ENCODE data around the gene NOTUM. TPM values are rescaled to one million over a fixed set of nuclear protein-coding genes. Genes with fewer than 3 reads are reported as not detected.

The NOTUM gene
- total RNA-seq, 8 experiments from 2014 or later = 0.08 to 1.3 (median 0.40) TPM; not detected in 2

GRCh38 chr17:81929253-81930141 lies 31.5 kb downstream of the NOTUM start:
- H3K27ac ChIP-seq = no peak overlapping the region
- WGBS, 10 experiments = 20 to 80% (median 73%) methylated on average over 1 to 5 of the region's 31 CpGs; no CpG with 5 or more reads in 5 of the 10 experiments
- H3K4me1 ChIP-seq (replicated peaks in 1 of 2) = peaks cover 21 to 22% of the 10 kb centered on the region in 2 donors
- peak in 1 of 8 experiments; percentile 1 for ATAC-seq (replicated peaks in 6 of 8)
- in situ Hi-C loops (cut with MboI; ENCODE audit: low pct_unique_long_range_greater_than_20kb in 2 of 9, low sequenced_read_pairs in 9 of 9, unreplicated experiment in 9 of 9) = no loop called here
- H3K4me3 ChIP-seq = peak overlapping the region in 2 of 5 donors; percentile 72 to 94

GRCh38 chr17:81928544-81929252 lies 32.3 kb downstream of the NOTUM start:
- peak in 5 of 8 experiments; percentile 0 to 4 (median 1) for ATAC-seq (replicated peaks in 6 of 8)
- 8 to 30% (median 30%) methylated on average over 2 to 14 of the region's 44 CpGs; no CpG with 5 or more reads in 7 of the 10 experiments for WGBS, 10 experiments

GRCh38 chr17:81927653-81928543 lies 33.1 kb downstream of the NOTUM start, which contains the start of gene MAFG:
Gene MAFG (minus strand): TSS chr17:81927735. CDS start chr17:81923185, 4,550 bp downstream.
- peak within 1 kb of the TSS; percentile 56 to 92 for H3K27ac ChIP-seq
- peak within 1 kb of the TSS; percentile 45 to 94 (median 63) for H3K4me3 ChIP-seq
- H3K4me1 ChIP-seq (replicated peaks in 1 of 2) = peaks cover 37% of the 10 kb centered on the region in 2 donors
- ATAC-seq (replicated peaks in 6 of 8) = peak; percentile 37 to 74 (median 62)
- in situ Hi-C loops (cut with MboI; ENCODE audit: low pct_unique_long_range_greater_than_20kb in 2 of 9, low sequenced_read_pairs in 9 of 9, unreplicated experiment in 9 of 9) = no loop called here
- 0 to 8% (median 0%) methylated on average over 1 to 12 of the region's 98 CpGs; no CpG with 5 or more reads in 5 of the 10 experiments for WGBS, 10 experiments

More at GRCh38 chr17:81928544-81929252, 32.3 kb downstream of the NOTUM start:
- in situ Hi-C loops (cut with MboI; ENCODE audit: low pct_unique_long_range_greater_than_20kb in 2 of 9, low sequenced_read_pairs in 9 of 9, unreplicated experiment in 9 of 9) = no loop called here
- Histone ChIP-seq H3K4me3 (peak overlapping the region; percentile 45 to 94 (median 63)), H3K4me1 (replicated peaks in 1 of 2) (peaks cover 29% of the 10 kb centered on the region in 2 donors), H3K27ac (peak overlapping the region in 1 of 2 donors; percentile 82)

GRCh38 chr17:81927152-81927652 lies 33.8 kb downstream of the NOTUM start:
- peak in 5 of 8 experiments; percentile 1 to 14 (median 3) for ATAC-seq (replicated peaks in 6 of 8)
- in situ Hi-C loops (cut with MboI; ENCODE audit: low pct_unique_long_range_greater_than_20kb in 2 of 9, low sequenced_read_pairs in 9 of 9, unreplicated experiment in 9 of 9) = no loop called here
- Histone ChIP-seq H3K4me1 (replicated peaks in 1 of 2) (peaks cover 39 to 40% of the 10 kb centered on the region in 2 donors), H3K4me3 (peak overlapping the region; percentile 45 to 94 (median 63)), H3K27ac (peak overlapping the region; percentile 56 to 92)
- WGBS, 10 experiments = 0% methylated on average over 2 of the region's 78 CpGs; no CpG with 5 or more reads in 9 of the 10 experiments

GRCh38 chr17:81926451-81927151 lies 34.4 kb downstream of the NOTUM start:
- in situ Hi-C loops (cut with MboI; ENCODE audit: low pct_unique_long_range_greater_than_20kb in 2 of 9, low sequenced_read_pairs in 9 of 9, unreplicated experiment in 9 of 9) = no loop called here
- WGBS, 10 experiments = 0% methylated on average over 2 to 3 of the region's 46 CpGs; no CpG with 5 or more reads in 8 of the 10 experiments
- ATAC-seq (replicated peaks in 6 of 8) = peak; percentile 25 to 56 (median 43)
- Histone ChIP-seq H3K27ac (peak overlapping the region; percentile 56 to 92), H3K4me3 (peak overlapping the region; percentile 45 to 94 (median 63)), H3K4me1 (replicated peaks in 1 of 2) (peaks cover 39 to 40% of the 10 kb centered on the region in 2 donors)

GRCh38 chr17:81925860-81926450 lies 35.0 kb downstream of the NOTUM start:
- WGBS, 10 experiments = 50 to 100% (median 70%) methylated on average over 1 to 2 of the region's 10 CpGs; no CpG with 5 or more reads in 7 of the 10 experiments
- no peak for ATAC-seq (replicated peaks in 6 of 8)
- Histone ChIP-seq H3K4me1 (replicated peaks in 1 of 2) (peaks cover 39 to 40% of the 10 kb centered on the region in 2 donors), H3K27ac (peak overlapping the region; percentile 56 to 92), H3K4me3 (peak overlapping the region; percentile 45 to 94 (median 63))
- in situ Hi-C loops (cut with MboI; ENCODE audit: low pct_unique_long_range_greater_than_20kb in 2 of 9, low sequenced_read_pairs in 9 of 9, unreplicated experiment in 9 of 9) = no loop called here

DNA sequence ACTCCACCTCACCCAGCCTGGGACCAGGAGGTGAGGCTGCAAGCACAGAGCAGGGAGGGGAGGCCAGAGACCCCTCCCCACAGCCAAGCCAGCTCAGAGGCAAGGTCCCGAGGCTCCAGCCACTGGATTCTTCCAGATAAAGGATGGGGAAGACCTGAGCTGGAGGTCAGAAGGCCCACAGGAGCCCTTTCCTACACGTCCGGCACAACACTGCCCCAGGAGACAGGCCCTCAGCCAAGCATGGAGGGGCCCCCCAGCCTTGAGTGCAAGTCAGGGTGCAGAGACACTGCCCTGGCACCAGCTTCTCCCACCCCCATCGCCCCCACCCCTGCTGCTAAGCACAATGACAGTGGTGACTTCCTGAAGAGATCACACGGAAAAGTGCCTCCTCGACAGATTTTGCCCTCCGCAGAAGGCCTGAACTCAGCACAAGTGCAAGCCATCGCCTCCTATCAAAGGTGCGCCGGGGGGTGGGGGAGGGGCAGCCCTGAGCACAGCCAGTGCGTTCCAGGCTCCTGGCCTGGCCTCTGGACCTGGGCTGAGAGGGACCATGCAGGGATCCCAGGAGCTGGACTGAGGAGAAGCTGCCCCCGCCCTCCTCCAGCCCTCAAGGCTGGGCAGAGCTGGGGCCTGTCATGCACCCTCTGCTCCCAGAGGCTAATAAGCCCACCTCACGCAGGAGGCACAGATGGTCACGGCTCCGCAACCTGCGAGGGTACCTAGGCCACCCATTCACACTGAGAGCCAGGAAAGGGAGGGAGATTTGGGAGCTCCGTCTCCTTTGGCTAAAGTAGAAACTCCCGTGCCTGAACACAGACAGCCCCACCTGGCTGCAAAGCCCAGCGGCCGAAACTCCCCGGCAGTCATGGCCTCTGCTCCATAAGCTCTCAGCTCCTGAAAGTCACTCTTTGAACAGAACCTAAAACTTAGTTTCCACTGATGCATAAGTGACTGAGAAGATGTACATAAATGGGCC lies 36.1 kb downstream of the NOTUM start:
- WGBS, 10 experiments = 20 to 100% (median 80%) methylated on average over 1 to 4 of the region's 21 CpGs; no CpG with 5 or more reads in 6 of the 10 experiments
- no peak for ATAC-seq (replicated peaks in 6 of 8)
- Histone ChIP-seq H3K4me1 (replicated peaks in 1 of 2) (peaks cover 39 to 40% of the 10 kb centered on the region in 2 donors), H3K4me3 (peak overlapping the region in 1 of 5 donors; percentile 12), H3K27ac (no peak overlapping the region)
- in situ Hi-C loops (cut with MboI; ENCODE audit: low pct_unique_long_range_greater_than_20kb in 2 of 9, low sequenced_read_pairs in 9 of 9, unreplicated experiment in 9 of 9) = no loop called here

DNA sequence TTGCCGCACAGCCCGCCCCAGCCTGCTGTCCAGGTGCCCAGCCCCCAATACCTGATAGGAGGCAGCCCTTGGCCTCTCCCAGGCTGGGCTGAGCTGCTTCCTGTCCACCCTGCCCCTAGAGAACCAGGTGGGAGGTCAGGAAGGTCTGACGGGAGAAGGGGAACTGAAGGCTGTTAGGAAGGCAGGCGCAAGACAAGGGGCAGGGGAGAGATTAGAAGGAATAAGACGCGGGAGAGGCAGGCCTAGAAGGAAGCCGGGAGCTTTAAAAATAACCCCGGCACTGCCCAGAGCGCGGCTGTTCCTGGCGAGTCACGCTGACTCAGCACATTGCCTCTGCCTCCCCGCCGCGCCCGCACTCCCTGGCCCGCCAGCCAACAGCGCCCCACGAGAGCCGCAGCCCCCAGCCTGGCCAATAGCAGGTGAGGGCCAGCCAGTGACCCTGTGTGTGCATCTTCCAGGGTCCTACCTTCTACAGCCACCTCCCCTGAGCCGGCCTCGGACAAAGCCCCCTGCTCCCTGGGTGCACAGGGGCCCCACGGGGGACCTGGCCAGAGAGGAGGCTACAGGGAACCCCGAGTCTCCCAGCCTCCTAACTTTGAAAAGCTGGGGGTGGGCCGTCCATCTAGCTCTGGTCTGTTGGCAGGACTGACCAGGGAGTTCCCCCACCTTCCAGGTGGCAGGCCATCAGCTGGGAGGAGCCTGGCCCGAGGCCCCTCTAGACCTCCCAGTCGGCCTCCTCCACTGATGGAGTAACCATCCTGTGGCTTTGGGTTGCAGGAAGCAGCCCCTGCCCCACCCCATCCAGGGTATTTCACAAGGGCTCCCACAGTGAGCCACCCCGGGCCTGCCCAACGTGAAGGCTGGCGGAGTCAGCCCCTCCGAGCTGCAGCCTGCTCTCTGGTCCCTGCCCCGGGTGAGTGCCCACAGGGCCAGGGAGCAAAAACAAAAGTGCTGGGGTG lies 37.4 kb downstream of the NOTUM start:
- in situ Hi-C loops (cut with MboI; ENCODE audit: low pct_unique_long_range_greater_than_20kb in 2 of 9, low sequenced_read_pairs in 9 of 9, unreplicated experiment in 9 of 9) = no loop called here
- Histone ChIP-seq H3K27ac (peak overlapping the region in 1 of 2 donors; percentile 66), H3K4me1 (replicated peaks in 1 of 2) (peaks cover 33 to 34% of the 10 kb centered on the region in 2 donors), H3K4me3 (peak overlapping the region in 4 of 5 donors; percentile 13 to 33 (median 22))
- ATAC-seq (replicated peaks in 6 of 8) = peak; percentile 13 to 46 (median 38)
- 0 to 40% (median 36%) methylated on average over 1 to 5 of the region's 32 CpGs; no CpG with 5 or more reads in 7 of the 10 experiments for WGBS, 10 experiments

GRCh38 chr17:81922566-81923301 lies 38.3 kb downstream of the NOTUM start:
- peak overlapping the region in 1 of 2 donors; percentile 66 for H3K27ac ChIP-seq
- ATAC-seq (replicated peaks in 6 of 8) = no peak
- in situ Hi-C loops (cut with MboI; ENCODE audit: low pct_unique_long_range_greater_than_20kb in 2 of 9, low sequenced_read_pairs in 9 of 9, unreplicated experiment in 9 of 9) = no loop called here
- peak overlapping the region in 2 of 5 donors; percentile 30 to 33 for H3K4me3 ChIP-seq
- H3K4me1 ChIP-seq (replicated peaks in 1 of 2) = peaks cover 36 to 37% of the 10 kb centered on the region in 2 donors
- 60 to 93% (median 88%) methylated on average over 1 to 20 of the region's 58 CpGs; no CpG with 5 or more reads in 5 of the 10 experiments for WGBS, 10 experiments
